GM18909 (cell line): ENCODE results near the gene UPF2.

ENCODE experiments used
- ATAC-seq: cut with Tn5 transposase; IDR thresholded peaks from one replicate; pipeline ENCODE4 v1.9.1; 2021; ENCODE audit warnings: mild to moderate bottlenecking; ENCODE audit not compliant: unreplicated experiment, poor library complexity

The UPF2 gene

GRCh38 chr10:11875494-11876281 lies 166.9 kb downstream of the UPF2 start:
- no peak for ATAC-seq

- no peak for ATAC-seq
These were observed 167.8 kb downstream of the UPF2 start for GRCh38 chr10:11874568-11875493.

- no peak for ATAC-seq
These were observed 171.1 kb downstream of the UPF2 start for GRCh38 chr10:11871466-11871865.

- ATAC-seq: no peak
These were observed 171.7 kb downstream of the UPF2 start for GRCh38 chr10:11870900-11871400.

- no peak for ATAC-seq
These were observed 172.2 kb downstream of the UPF2 start for GRCh38 chr10:11870461-11870780.
